Testis (tissue), 2 donors: ENCODE results near the gene PRKAR1B.
"Not testable (repeated sequence)": the region's sequence is repeated elsewhere in the genome, so short reads cannot be mapped to it uniquely, and the experiment has no call there.

Source experiments
- CTCF ChIP-seq, 3 experiments: fragments of 450-650 bp in 2 of 3; fragments of 200-600 bp in 1 of 3; sonication (generic) in 1 of 3; IDR thresholded peaks; one replicate each; pipeline ENCODE4 v1.5.1; 2016 to 2019; ENCODE audit warnings: antibody characterized with exemption in 3 of 3, mild to moderate bottlenecking in 2 of 3, moderate library complexity in 1 of 3
- POLR2A ChIP-seq: fragments of 450-650 bp; IDR thresholded peaks from one replicate; pipeline ENCODE4 v1.6.1; 2017; ENCODE audit warnings: antibody characterized with exemption, mild to moderate bottlenecking, moderate library complexity

- TF ChIP-seq POLR2A; CTCF (IDR thresholded peaks at IDR 0.05): not testable (repeated sequence)
Measured at GRCh38 chr7:652167-652566, 74.9 kb downstream of the PRKAR1B start.
